Lung microvascular endothelial cell (primary cell): ENCODE data around the gene SALL1. TPM values are rescaled to one million over a fixed set of nuclear protein-coding genes. Genes with fewer than 3 reads are reported as not detected.

Source experiments
- DNase-seq, 2 donors: peaks; one replicate each; pipeline versions ENCODE4 v3.0.0 to v3.0.0-alpha.2; 2010; ENCODE audit warnings: low read depth in 2 of 2
- total RNA-seq: library from RNA; depleted of rRNA; stranded (reverse); fragments of >200 nt; gene quantifications from 2 replicates; pipeline ENCODE4 v1.2.1, GENCODE V29; 2014

The SALL1 gene
- total RNA-seq, 1 donor from 2014 or later, result not detected

DNA sequence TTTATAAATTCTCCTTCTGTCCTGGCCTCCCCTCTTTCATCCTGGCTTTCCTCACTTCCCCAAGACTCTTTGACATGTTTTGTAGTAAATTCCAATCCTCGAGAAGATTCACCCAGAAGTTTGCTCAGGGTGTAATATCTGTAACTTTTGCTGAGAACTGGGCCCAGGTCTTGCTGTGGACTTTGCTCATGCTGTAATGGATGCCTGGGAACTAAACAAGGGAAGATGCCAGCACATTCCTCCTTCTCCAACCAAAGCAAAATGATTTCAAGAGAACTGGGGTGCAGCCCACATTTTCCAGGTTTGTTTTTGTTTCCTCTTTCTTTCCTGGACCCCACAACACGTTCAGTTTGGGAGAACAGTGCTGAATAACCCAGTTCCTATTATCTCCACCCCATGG is 6.6 kb upstream of the SALL1 start:
- DNase-seq, result no peak

GRCh38 chr16:51156807-51157200 is 5.7 kb upstream of the SALL1 start:
- no peak for DNase-seq

GRCh38 chr16:51155820-51156806 is 5.0 kb upstream of the SALL1 start:
- DNase-seq, result no peak

GRCh38 chr16:51155199-51155607 is 4.1 kb upstream of the SALL1 start:
- no peak for DNase-seq

DNA sequence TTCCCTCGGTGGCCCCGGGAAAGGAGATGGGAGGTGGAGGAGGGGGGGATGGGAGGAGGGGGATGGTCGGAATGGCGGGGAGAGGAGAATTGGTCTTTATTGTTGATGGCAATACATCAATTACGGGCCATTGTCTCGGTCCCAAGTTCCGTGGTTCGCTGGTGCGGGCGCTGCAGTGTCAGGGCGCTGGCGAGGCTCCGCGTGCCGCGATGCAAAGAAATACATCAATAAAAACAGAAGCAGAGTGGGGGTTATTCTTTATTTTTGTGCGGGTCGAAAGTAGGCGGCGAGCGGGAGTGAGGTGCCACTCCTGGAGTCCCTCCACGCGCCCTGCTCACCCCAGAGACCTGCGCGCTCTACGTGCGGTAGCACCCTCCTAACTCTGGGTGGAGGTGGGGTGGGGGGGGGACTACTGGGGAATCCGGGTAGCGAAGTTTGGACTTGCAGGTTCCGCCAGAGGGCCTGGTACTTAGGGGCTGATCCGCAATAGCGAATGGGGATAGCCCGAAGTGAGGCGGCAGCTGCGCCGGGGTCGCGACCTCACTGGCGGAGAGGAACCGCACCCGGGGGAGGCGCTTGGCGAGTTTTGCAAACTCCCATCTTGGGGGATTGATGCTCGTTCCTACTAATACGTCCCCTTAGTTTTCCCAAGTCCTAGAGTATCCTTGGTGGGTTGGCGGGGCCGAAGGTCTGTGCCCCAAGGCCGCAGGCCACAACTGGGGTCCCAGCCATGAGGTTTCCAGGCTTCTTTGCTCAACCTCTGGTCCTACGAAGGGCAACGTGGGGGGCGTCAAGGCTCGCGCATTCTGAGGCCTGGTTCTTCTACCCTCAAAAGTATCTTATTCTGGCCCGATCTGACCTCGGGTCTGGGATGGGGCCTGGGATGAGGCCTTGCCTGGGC is 3.5 kb upstream of the SALL1 start:
- DNase-seq, result no peak

DNA sequence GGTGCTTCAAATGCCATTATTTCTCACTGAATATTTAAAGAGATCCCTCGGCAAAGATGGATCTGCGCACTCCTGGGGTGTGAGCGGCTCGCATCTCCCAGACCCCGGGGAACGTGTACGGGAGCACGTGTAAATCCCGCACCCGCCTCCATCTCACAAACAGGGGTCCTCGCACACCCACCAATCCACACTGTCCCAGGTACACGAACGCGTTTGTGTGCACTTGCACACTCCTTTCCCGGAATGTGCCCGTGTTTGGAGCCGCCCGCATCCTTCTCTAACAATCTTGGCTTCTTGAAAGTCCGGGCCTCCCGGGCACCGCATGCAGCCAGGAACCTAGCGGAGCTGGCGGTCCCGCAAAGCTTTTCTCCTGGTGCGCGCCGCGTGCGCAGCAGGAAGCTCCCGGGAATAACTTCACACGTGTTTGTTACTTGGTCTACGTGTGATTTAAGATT is 2.5 kb upstream of the SALL1 start:
- DNase-seq, result no peak

- DNase-seq, result no peak
Observed at GRCh38 chr16:51152691-51153576, 1.9 kb upstream of the SALL1 start.

DNA sequence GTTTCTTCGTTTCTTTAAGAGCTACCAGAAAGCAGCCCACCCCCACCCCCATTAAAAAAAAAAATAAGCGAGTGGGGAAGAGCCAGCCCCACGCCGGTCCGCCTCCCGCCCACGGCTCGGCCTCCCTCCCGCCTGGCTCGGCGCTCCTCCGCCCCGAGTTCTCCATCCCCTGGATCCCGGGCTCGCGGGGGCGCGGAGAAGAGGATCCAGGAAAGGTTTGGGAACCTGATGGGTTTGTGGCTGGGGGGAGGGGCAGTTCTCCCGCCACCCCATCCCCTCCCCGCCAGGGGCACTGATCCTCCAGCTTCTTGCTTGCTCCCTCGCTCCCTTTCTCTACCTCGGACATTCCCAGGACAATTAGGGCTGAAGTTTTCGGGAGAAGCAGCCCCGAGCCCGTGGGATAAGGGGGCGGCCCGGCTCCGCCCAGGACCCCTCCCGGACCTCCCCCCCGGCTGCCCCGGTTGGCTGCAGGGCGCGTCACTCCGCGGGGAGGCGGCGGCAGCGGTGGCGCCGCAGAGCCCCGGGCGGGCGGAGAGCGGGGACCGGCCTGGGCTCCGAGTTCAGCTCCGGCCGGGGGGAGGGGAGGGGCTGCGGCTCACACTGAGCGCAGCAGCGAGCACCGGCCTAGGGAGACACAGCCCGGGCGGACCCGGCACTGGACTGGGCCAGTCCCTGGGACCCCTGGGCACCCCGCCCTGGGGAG is 1.0 kb upstream of the SALL1 start:
- peak in 1 of 2 donors; percentile 31 for DNase-seq

- no peak for DNase-seq
Observed at GRCh38 chr16:51151435-51151960, 428 bp upstream of the SALL1 start.

- no peak for DNase-seq
Observed at GRCh38 chr16:51150165-51150887, 744 bp downstream of the SALL1 start.

DNA sequence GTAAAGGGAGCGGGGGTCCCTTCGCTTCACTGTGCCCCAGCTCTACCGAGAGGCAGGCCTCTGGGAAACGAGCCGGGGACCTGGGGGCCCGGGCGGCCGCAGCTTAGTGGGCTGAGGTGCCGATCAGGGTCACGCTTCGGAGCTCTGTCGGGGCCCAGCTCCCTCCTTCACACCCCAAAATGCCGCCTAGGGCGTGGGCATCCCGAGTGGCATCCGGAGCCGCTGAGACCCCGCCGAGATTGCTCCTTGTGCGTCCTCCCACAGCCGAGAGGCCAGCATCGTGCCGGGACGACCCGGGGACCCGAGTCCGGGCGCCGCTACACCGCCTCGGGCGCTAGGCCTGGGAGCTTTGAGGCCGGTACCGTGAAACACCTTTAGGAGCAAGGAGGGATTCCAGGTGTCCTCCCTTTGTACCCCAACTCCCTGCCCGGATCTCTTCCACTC is 1.3 kb downstream of the SALL1 start:
- no peak for DNase-seq

DNA sequence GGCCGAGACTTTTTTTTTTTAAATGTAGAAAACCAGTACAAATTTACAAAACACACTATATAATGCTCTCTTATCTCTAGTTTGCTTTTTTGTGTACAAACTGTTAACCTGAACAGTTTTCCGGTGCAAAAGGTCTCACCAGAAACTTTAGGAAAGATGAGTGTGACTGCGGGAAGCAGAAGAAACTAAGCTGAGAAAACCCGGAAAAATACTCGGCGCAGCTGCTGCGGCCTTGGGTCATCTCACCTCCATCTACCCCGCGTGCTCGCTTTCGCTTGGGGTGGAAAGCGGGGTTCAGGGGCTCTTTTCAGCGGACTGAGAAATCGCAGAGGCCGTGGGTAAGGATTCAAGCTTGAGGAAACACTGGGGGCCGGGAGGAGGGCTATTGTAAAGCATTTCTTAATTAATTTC is 1.8 kb downstream of the SALL1 start:
- no peak for DNase-seq

DNA sequence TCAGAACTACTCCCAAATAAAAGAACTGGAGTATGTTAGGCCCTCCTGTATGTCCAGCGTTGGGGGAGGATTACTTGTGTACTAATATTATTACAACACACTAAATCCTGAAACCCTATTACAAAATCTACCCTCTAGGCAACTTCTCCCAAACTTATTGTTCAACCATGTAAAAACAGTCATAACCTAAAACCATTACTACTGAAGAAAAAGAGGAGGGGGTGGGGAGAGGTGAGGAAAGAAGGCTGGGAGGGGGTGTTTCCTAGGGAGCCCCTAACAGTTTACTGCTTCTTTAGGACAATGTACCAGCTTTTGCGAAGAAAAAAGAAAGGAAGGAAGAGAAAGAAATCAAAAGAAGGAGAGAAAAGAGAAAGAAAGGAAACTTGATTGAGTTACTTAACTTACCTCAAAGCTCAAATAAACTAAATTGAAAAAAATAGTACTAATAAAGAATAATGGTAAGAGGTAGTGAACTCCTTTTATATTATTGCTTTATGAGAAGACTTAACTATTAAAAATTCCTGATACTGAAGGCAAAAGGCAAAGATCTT is 2.3 kb downstream of the SALL1 start:
- DNase-seq, result no peak

DNA sequence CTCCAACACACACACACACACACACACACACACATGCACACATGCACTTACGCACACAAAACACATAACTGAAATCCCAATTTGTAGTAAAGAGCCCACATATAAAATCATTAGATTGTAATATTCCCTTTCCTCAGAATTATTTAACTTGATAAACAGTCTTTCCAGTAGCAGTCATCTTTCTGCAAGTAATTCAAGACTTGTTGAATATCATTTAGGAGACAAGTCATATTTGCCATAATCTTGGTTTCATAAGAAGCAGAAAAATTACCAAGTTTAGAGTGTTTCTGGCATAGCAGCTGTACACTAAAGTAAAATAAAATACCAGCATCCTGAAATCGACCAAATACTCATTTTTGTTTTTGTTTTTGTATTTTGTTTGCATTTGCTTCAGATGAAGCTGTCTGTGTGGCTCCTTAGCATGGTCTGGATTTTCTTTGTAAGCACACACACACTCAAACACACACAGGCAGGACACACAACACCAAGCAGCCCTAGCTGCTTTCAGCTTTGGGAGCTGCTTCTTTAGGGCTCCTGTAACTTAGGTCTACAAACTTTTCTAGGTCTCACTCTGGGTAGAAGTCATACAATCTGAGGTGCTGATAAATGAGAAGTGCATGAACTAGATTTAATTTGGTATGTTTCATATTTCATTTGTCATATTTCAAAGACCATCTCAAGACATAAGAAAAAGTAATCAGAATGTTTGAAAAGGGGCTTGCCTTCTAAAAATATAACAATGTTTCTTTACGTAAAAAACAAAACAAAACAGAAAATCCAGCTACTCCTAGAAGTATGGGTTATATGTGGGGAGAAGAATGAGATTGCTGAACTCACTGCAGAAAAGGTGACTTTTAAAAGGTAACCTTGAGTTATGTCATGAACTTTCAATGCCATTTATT is 3.0 kb downstream of the SALL1 start:
- DNase-seq, result no peak

- DNase-seq, result no peak
Observed at GRCh38 chr16:51146256-51146924, 4.7 kb downstream of the SALL1 start.

- no peak for DNase-seq
Observed at GRCh38 chr16:51144203-51144602, 6.9 kb downstream of the SALL1 start.

- DNase-seq, result no peak
Observed at GRCh38 chr16:51143196-51143977, 7.7 kb downstream of the SALL1 start.
